Stimulated activated CD4-positive, alpha-beta T cell treated with anti-CD3 and anti-CD28 coated beads, Interleukin-2, amount 100 ng/mL, for 48 hours (primary cell): ENCODE data around the gene EHBP1.
A peak's percentile ranks its signal among the peaks of the same experiment; 100 is the strongest.

ENCODE experiments used
- DNase-seq, 2 donors: peaks; one replicate each; pipeline ENCODE4 v3.0.0-alpha.2; 2020

EHBP1 gene

GRCh38 chr2:63035169-63035568 lies 329.7 kb downstream of the EHBP1 start:
- DNase-seq, result no peak

GRCh38 chr2:63035660-63036059 lies 330.1 kb downstream of the EHBP1 start:
- DNase-seq, result no peak

- DNase-seq, result no peak
These were observed 332.5 kb downstream of the EHBP1 start for GRCh38 chr2:63038034-63038433.

GRCh38 chr2:63040586-63040985 lies 335.1 kb downstream of the EHBP1 start:
- no peak for DNase-seq

- no peak for DNase-seq
These were observed 336.1 kb downstream of the EHBP1 start for GRCh38 chr2:63041592-63041991.

GRCh38 chr2:63044362-63045327 lies 339.1 kb downstream of the EHBP1 start:
- no peak for DNase-seq

- DNase-seq, result no peak
These were observed 341.0 kb downstream of the EHBP1 start for GRCh38 chr2:63046552-63046951.

GRCh38 chr2:63046961-63047320 lies 341.4 kb downstream of the EHBP1 start:
- DNase-seq, result no peak

- peak in 1 of 2 donors; percentile 29 for DNase-seq
These were observed 342.1 kb downstream of the EHBP1 start for GRCh38 chr2:63047321-63048279.

GRCh38 chr2:63048367-63049171 lies 343.1 kb downstream of the EHBP1 start:
- no peak for DNase-seq

GRCh38 chr2:63049211-63049969 lies 343.9 kb downstream of the EHBP1 start:
- DNase-seq, result no peak

- no peak for DNase-seq
These were observed 344.4 kb downstream of the EHBP1 start for GRCh38 chr2:63049970-63050333.

- peak in 1 of 2 donors; percentile 59 for DNase-seq
These were observed 345.0 kb downstream of the EHBP1 start, which contains the start of gene OTX1 for GRCh38 chr2:63050334-63051041. Gene OTX1, plus strand, starts transcription at chr2:63050830. Its CDS starts 2,161 bp downstream, at chr2:63052991.

GRCh38 chr2:63051042-63051794 lies 345.7 kb downstream of the EHBP1 start:
- DNase-seq, result peak in 1 of 2 donors; percentile 2

GRCh38 chr2:63051795-63052333 lies 346.4 kb downstream of the EHBP1 start:
- DNase-seq, result no peak

- DNase-seq, result no peak
These were observed 347.0 kb downstream of the EHBP1 start for GRCh38 chr2:63052411-63053080.

GRCh38 chr2:63053081-63053888 lies 347.8 kb downstream of the EHBP1 start:
- DNase-seq, result no peak

GRCh38 chr2:63053889-63054602 lies 348.5 kb downstream of the EHBP1 start:
- DNase-seq, result peak in 1 of 2 donors; percentile 26
